ENCODE measurements around the gene RMND5B. TPM values are rescaled to one million over a fixed set of nuclear protein-coding genes. Genes with fewer than 3 reads are reported as not detected.

RMND5B gene
- total and polyA plus RNA-seq, 2 of the 13 experiments (the other 11 are each of a cell fraction or from before 2014, with no cell fraction given) = 18.6 to 20.4 TPM

DNA sequence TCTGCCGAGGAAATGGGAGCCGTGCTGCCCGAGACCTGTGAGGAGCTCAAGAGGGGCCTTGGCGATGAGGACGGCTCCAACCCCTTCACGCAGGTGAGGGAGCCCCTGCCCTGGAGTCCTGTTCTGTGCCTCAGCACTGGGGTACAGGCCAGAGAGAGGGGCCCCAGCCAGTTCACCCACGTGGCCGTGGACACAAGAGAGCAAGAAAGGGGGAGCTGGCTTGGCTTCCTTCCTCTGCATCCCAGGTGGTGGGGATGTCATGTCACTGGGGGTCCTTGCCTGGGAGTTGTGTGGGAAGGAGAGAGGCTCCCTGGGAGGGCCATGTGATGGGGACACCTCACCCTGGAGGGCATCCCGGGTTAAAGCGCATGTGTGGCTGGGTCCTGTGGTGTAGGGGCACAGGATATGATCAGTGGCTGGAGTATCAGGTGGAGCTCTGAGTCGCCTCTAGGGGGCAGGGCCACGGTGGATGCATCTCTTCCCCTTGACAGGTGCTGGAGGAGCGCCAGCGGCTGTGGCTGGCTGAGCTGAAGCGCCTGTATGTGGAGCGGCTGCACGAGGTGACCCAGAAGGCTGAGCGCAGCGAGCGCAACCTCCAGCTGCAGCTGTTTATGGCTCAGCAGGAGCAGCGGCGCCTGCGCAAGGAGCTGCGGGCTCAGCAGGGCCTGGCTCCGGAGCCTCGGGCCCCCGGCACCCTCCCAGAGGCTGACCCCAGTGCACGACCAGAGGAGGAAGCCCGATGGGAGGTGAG, 10.0 kb upstream of the RMND5B start (continued):
- TF ChIP-seq RNF219 (CRISPR knock-in tag; IDR thresholded peaks at IDR 0.05) = no peak
- TF ChIP-seq PHF8 (CRISPR knock-in tag; IDR thresholded peaks at IDR 0.05) = no peak
- 0 out of 2 replicates have a peak, but pooled peaks have one; percentile 45 for TF ChIP-seq KIAA2018 (CRISPR knock-in tag; IDR thresholded peaks at IDR 0.05; ENCODE audit: borderline replicate concordance)
- TF ChIP-seq, protein P1, sequence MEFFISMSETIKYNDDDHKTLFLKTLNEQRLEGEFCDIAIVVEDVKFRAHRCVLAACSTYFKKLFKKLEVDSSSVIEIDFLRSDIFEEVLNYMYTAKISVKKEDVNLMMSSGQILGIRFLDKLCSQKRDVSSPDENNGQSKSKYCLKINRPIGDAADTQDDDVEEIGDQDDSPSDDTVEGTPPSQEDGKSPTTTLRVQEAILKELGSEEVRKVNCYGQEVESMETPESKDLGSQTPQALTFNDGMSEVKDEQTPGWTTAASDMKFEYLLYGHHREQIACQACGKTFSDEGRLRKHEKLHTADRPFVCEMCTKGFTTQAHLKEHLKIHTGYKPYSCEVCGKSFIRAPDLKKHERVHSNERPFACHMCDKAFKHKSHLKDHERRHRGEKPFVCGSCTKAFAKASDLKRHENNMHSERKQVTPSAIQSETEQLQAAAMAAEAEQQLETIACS (CRISPR knock-in tag; IDR thresholded peaks at IDR 0.05) = no peak
- TF ChIP-seq ZNF552 (CRISPR knock-in tag; IDR thresholded peaks at IDR 0.05; ENCODE audit: borderline replicate concordance) = 0 out of 2 replicates have a peak, but pooled peaks have one; percentile 29
- TF ChIP-seq ZBTB38 (CRISPR knock-in tag; IDR thresholded peaks at IDR 0.05) = peak; percentile 62; the same call in 1 of the 2 replicates
- TF ChIP-seq ZNF691 (CRISPR knock-in tag; IDR thresholded peaks at IDR 0.05; ENCODE audit: borderline replicate concordance, low read depth) = 0 out of 2 replicates have a peak, but pooled peaks have one; percentile 35
- peak; percentile 81; the same call in 1 of the 2 replicates for TF ChIP-seq NFKB2 (CRISPR knock-in tag; IDR thresholded peaks at IDR 0.05; ENCODE audit: borderline replicate concordance)
- peak; percentile 53 for TF ChIP-seq THAP11 (CRISPR knock-in tag; IDR thresholded peaks at IDR 0.05)
- peak; percentile 71; the same call in 1 of the 2 replicates for TF ChIP-seq ZNF292 (CRISPR knock-in tag; IDR thresholded peaks at IDR 0.05; ENCODE audit: borderline replicate concordance, low read depth)
- no peak for TF ChIP-seq ZNF251 (CRISPR knock-in tag; IDR thresholded peaks at IDR 0.05)
- no peak for TF ChIP-seq AGO2 (optimal IDR thresholded peaks at IDR 0.05; ENCODE audit: low read depth, low read length)
- TF ChIP-seq BRD4 (CRISPR knock-in tag; IDR thresholded peaks at IDR 0.05) = no peak
- no peak; the same call in 1 of the 2 replicates for TF ChIP-seq SP4 (CRISPR knock-in tag; IDR thresholded peaks at IDR 0.05)
- TF ChIP-seq MXD1 (CRISPR knock-in tag; IDR thresholded peaks at IDR 0.05) = peak; percentile 77; the same call in 1 of the 2 replicates

Data from HepG2 (cell line).